Ishikawa (cell line): ENCODE measurements around the gene HRH1.

Experiments
- CEBPB ChIP-seq: IDR thresholded peaks from 2 replicates; pipeline ENCODE4 v1.6.1; 2012
- EP300 ChIP-seq: IDR thresholded peaks from 2 replicates; pipeline ENCODE4 v1.6.1; 2012; ENCODE audit warnings: borderline replicate concordance
- FOXM1 ChIP-seq: IDR thresholded peaks from 2 replicates; pipeline ENCODE4 v1.6.1; 2012; ENCODE audit warnings: low read depth, borderline replicate concordance
- NFIC ChIP-seq: IDR thresholded peaks from 2 replicates; pipeline ENCODE4 v1.6.1; 2012
- RAD21 ChIP-seq: IDR thresholded peaks from 2 replicates; pipeline ENCODE4 v1.6.1; 2012; ENCODE audit warnings: low read depth
- TAF1 ChIP-seq: IDR thresholded peaks from 2 replicates; pipeline ENCODE4 v1.6.1; 2012; ENCODE audit warnings: low read depth, mild to moderate bottlenecking
- TCF12 ChIP-seq: IDR thresholded peaks from 2 replicates; pipeline ENCODE4 v1.6.1; 2012; ENCODE audit warnings: low read depth
- YY1 ChIP-seq: IDR thresholded peaks from 2 replicates; pipeline ENCODE4 v1.6.1; 2012; ENCODE audit warnings: low read depth
- TF ChIP-seq, protein P1 (sequence below): IDR thresholded peaks from 2 replicates; pipeline ENCODE4 v1.6.1; 2012
- TF ChIP-seq, protein P2 (sequence below): IDR thresholded peaks from 2 replicates; pipeline ENCODE4 v1.6.1; 2012; ENCODE audit warnings: low read depth, mild to moderate bottlenecking

DNA sequence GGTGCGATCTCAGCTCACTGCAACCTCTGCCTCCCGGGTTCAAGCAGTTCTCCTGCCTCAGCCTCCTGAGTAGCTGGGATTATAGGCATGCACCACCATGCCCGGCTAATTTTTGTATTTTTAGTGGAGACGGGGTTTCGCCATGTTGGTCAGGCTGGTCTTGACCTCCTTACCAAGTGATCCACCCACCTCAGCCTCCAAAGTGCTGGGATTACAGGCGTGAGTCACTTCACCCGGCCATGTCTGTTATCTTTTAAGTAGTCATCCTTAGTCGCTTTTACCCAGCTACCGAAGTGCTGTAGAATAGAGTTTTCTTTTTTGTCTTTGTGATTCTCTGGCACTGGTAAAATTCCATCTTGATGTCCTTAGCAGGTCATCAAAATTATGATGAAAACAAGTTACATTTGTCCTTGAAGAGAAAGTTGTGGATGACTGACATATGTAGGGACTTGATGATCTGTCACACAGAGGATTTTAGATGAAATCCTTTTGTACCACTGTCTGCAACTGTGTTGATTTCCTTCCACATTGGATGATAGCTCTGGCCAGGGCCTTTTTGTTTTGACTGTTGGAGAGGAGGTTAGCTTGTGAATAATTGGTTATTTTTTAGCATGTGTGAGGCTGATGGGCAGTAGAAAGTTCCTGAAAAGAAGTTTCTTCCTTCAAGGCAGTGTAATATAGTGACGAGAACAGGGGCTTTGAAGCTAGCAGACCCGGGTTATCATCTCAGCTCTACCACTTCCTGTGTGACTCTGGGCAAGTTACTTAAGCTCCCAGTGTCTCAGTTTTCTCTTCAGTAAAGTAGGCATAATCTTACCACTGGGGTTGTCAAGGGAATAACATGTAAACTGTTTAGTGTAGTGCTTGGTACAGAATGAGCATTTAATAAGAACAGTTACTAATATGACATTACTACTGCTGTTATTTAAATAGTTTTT is 136.7 kb downstream of the HRH1 start:
- TF ChIP-seq, protein P1, sequence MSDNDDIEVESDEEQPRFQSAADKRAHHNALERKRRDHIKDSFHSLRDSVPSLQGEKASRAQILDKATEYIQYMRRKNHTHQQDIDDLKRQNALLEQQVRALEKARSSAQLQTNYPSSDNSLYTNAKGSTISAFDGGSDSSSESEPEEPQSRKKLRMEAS: no peak
- no peak for TF ChIP-seq CEBPB
- TF ChIP-seq FOXM1: no peak
- TF ChIP-seq, protein P2, sequence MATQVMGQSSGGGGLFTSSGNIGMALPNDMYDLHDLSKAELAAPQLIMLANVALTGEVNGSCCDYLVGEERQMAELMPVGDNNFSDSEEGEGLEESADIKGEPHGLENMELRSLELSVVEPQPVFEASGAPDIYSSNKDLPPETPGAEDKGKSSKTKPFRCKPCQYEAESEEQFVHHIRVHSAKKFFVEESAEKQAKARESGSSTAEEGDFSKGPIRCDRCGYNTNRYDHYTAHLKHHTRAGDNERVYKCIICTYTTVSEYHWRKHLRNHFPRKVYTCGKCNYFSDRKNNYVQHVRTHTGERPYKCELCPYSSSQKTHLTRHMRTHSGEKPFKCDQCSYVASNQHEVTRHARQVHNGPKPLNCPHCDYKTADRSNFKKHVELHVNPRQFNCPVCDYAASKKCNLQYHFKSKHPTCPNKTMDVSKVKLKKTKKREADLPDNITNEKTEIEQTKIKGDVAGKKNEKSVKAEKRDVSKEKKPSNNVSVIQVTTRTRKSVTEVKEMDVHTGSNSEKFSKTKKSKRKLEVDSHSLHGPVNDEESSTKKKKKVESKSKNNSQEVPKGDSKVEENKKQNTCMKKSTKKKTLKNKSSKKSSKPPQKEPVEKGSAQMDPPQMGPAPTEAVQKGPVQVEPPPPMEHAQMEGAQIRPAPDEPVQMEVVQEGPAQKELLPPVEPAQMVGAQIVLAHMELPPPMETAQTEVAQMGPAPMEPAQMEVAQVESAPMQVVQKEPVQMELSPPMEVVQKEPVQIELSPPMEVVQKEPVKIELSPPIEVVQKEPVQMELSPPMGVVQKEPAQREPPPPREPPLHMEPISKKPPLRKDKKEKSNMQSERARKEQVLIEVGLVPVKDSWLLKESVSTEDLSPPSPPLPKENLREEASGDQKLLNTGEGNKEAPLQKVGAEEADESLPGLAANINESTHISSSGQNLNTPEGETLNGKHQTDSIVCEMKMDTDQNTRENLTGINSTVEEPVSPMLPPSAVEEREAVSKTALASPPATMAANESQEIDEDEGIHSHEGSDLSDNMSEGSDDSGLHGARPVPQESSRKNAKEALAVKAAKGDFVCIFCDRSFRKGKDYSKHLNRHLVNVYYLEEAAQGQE: no peak
- TF ChIP-seq YY1: no peak
- no peak for TF ChIP-seq RAD21
- no peak for TF ChIP-seq TCF12
- TF ChIP-seq NFIC: no peak
- no peak for TF ChIP-seq EP300
- TF ChIP-seq TAF1: no peak
